DOHH2 (cell line): Measurements from ENCODE around the gene ALCAM.
A peak's percentile ranks its signal among the peaks of the same experiment; 100 is the strongest.

Experiments
- H3F3A ChIP-seq: fragments of 200-600 bp; sonication (generic), shearing (Covaris generic); 2 replicates; pipeline ENCODE4 v1.6.0; 2016; ENCODE audit warnings: antibody characterized with exemption, mild to moderate bottlenecking; ENCODE audit not compliant: control insufficient read depth, insufficient read depth
- H3K27ac ChIP-seq: fragments of 200-600 bp; sonication (generic); 2 replicates; pipeline ENCODE4 v1.5.1; 2014; ENCODE audit warnings: low read depth, mild to moderate bottlenecking, low read length, moderate library complexity
- H3K27me3 ChIP-seq: fragments of 200-600 bp; sonication (generic); 2 replicates; pipeline ENCODE4 v1.6.1; 2014; ENCODE audit warnings: mild to moderate bottlenecking, low read length, mixed read lengths; ENCODE audit not compliant: control insufficient read depth
- H3K36me3 ChIP-seq: fragments of 200-600 bp; sonication (generic); 2 replicates; pipeline ENCODE4 v1.6.1; 2014; ENCODE audit warnings: mild to moderate bottlenecking, low read length, moderate library complexity, mixed read lengths; ENCODE audit not compliant: control insufficient read depth
- H3K4me1 ChIP-seq: fragments of 200-600 bp; sonication (generic); 2 replicates; pipeline ENCODE4 v1.6.1; 2014; ENCODE audit warnings: mild to moderate bottlenecking, low read length, mixed read lengths; ENCODE audit not compliant: control insufficient read depth
- H3K4me2 ChIP-seq: fragments of 200-600 bp; sonication (generic); 2 replicates; pipeline ENCODE4 v1.6.0; 2014; ENCODE audit warnings: mild to moderate bottlenecking, low read length, moderate library complexity
- H3K4me3 ChIP-seq: fragments of 200-600 bp; sonication (generic); 2 replicates; pipeline ENCODE4 v1.5.1; 2014; ENCODE audit warnings: mild to moderate bottlenecking, low read length, mixed read lengths
- H3K79me2 ChIP-seq: fragments of 200-600 bp; sonication (generic); 2 replicates; pipeline ENCODE4 v1.6.1; 2014; ENCODE audit warnings: mild to moderate bottlenecking, low read length, mixed read lengths; ENCODE audit not compliant: control insufficient read depth
- H3K9me2 ChIP-seq: fragments of 200-600 bp; sonication (generic); replicated peaks from 2 replicates; pipeline ENCODE4 v1.6.1; 2014; ENCODE audit warnings: mild to moderate bottlenecking, low read length, mixed read lengths; ENCODE audit not compliant: control insufficient read depth
- H3K9me3 ChIP-seq: fragments of 200-600 bp; sonication (generic); 2 replicates; pipeline ENCODE4 v1.6.1; 2014; ENCODE audit warnings: antibody characterized with exemption, low read length, mixed read lengths; ENCODE audit not compliant: control insufficient read depth, insufficient read depth
- H4K20me1 ChIP-seq: fragments of 200-600 bp; sonication (generic); 2 replicates; pipeline ENCODE4 v1.6.0; 2014; ENCODE audit warnings: low read depth, mild to moderate bottlenecking, antibody characterized with exemption, low read length, moderate library complexity; ENCODE audit not compliant: control insufficient read depth, insufficient read depth
- CTCF ChIP-seq: fragments of 200-600 bp; sonication (generic); IDR thresholded peaks from one replicate; pipeline ENCODE4 v1.5.1; 2014; ENCODE audit warnings: antibody characterized with exemption, mild to moderate bottlenecking, low read depth, low read length; ENCODE audit not compliant: poor library complexity, severe bottlenecking
- EZH2phosphoT487 ChIP-seq: fragments of 200-600 bp; sonication (generic); IDR thresholded peaks from 2 replicates; pipeline ENCODE4 v1.6.1; 2017; ENCODE audit warnings: borderline replicate concordance, mild to moderate bottlenecking, antibody characterized with exemption, low read length, moderate library complexity, mixed read lengths

ALCAM gene

DNA sequence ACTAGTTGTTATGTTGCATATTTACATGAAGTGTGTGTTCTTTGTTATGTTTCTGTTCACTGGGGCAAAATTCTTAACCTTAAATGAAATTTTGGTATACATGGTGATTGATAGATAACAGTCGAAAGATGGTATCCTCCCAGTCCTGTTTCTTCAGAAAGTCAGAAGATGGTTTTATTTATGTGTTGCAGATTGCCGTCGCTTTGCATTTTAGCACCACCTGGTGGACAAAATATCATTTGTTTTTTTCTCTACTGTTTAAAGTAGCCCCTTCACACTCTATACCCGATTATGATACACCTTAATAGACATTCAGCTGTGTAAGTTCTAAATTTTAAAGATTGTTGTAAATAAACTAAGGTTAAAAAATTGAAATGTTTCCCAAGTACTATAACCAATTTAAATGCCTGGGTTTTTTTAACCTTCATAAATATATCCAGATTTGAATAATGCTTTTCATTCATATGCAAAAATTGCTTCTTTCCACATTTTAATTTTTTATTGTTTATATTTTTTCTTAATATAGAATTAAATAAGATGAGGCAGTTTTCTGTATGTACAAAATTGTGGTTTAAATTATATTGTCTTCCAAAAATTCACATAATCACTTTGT is 152.2 kb downstream of the ALCAM start:
- H3K4me2 ChIP-seq: no peak overlapping the region
- no peak overlapping the region for H3K27ac ChIP-seq
- H3K4me1 ChIP-seq: peaks cover 3% of the 10 kb centered on the region; the same call in 1 of the 2 replicates
- TF ChIP-seq EZH2phosphoT487 (no peak), CTCF (peak; percentile 65)
- no peaks in the 10 kb centered on the region for H3K79me2 ChIP-seq
- H3K4me3 ChIP-seq: no peak overlapping the region
- no peaks in the 10 kb centered on the region for H3K36me3 ChIP-seq
- H3K9me3 ChIP-seq: no peaks in the 10 kb centered on the region
- H3K9me2 ChIP-seq: no peaks in the 10 kb centered on the region
- H3K27me3 ChIP-seq: no peaks in the 10 kb centered on the region
- peaks cover 3% of the 10 kb centered on the region; the same call in 1 of the 2 replicates for H3F3A ChIP-seq
- no peaks in the 10 kb centered on the region for H4K20me1 ChIP-seq

- Histone ChIP-seq H3K4me2 (no peak overlapping the region), H3F3A (peaks cover 3% of the 10 kb centered on the region; the same call in 1 of the 2 replicates), H3K79me2 (no peaks in the 10 kb centered on the region), H3K4me1 (peaks cover 3% of the 10 kb centered on the region; the same call in 1 of the 2 replicates), H3K36me3 (peaks cover 7% of the 10 kb centered on the region; the same call in 1 of the 2 replicates), H3K27ac (no peak overlapping the region), H3K9me2 (no peaks in the 10 kb centered on the region), H4K20me1 (no peaks in the 10 kb centered on the region), H3K27me3 (no peaks in the 10 kb centered on the region), H3K4me3 (no peak overlapping the region), H3K9me3 (no peaks in the 10 kb centered on the region)
- TF ChIP-seq EZH2phosphoT487: no peak
- no peak for TF ChIP-seq CTCF
These were observed 155.1 kb downstream of the ALCAM start for GRCh38 chr3:105521770-105522169.

- TF ChIP-seq EZH2phosphoT487: no peak
- no peak for TF ChIP-seq CTCF
- peaks cover 3% of the 10 kb centered on the region; the same call in 1 of the 2 replicates for H3K4me1 ChIP-seq
- H3K79me2 ChIP-seq: no peaks in the 10 kb centered on the region
- no peak overlapping the region for H3K4me2 ChIP-seq
- peaks cover 7% of the 10 kb centered on the region; the same call in 1 of the 2 replicates for H3K36me3 ChIP-seq
- no peaks in the 10 kb centered on the region for H3K9me2 ChIP-seq
- H3K27ac ChIP-seq: no peak overlapping the region
- H3K27me3 ChIP-seq: no peaks in the 10 kb centered on the region
- no peaks in the 10 kb centered on the region for H4K20me1 ChIP-seq
- H3F3A ChIP-seq: no peaks in the 10 kb centered on the region
- H3K4me3 ChIP-seq: no peak overlapping the region
- no peaks in the 10 kb centered on the region for H3K9me3 ChIP-seq
These were observed 156.8 kb downstream of the ALCAM start for GRCh38 chr3:105523501-105523900.
